SK-N-SH (cell line): ENCODE results near the gene FALEC. TPM values are rescaled to one million over a fixed set of nuclear protein-coding genes. Genes with fewer than 3 reads are reported as not detected.

Experiments used
- CTCF ChIA-PET: fragments of 300-600, 350-600 bp; formaldehyde crosslinking; extraction: SDS; loops from one replicate; lab custom pipeline; 2021; lab: Yijun Ruan, JAX
- POLR2A ChIA-PET: fragments of 350-600 bp; sonication (Branson Sonifier 250); formaldehyde crosslinking; extraction: SDS; loops from one replicate; lab custom pipeline; 2020; ENCODE audit warnings: antibody characterized with exemption, inconsistent platforms; lab: Yijun Ruan, JAX
- DNase-seq: peaks from one replicate; pipeline ENCODE4 v3.0.0; 2012
- H2AFZ ChIP-seq: fragments of 200-600 bp; sonication (generic); 2 replicates; pipeline ENCODE4 v1.8.1; 2016; ENCODE audit warnings: antibody characterized with exemption, mild to moderate bottlenecking, low read depth
- H3F3A ChIP-seq: fragments of 200-600 bp; sonication (generic); replicated peaks from 2 replicates; pipeline ENCODE3; 2016; ENCODE audit warnings: antibody characterized with exemption, mild to moderate bottlenecking; ENCODE audit not compliant: insufficient read depth
- H3K27ac ChIP-seq, 2 experiments: fragments of 200-500 bp in 1 of 2; fragments of 200-600 bp in 1 of 2; sonication (Bioruptor generic) in 1 of 2; sonication (generic), shearing (Covaris generic) in 1 of 2; 2 replicates each; pipeline versions ENCODE4 v1.5.1 to v1.6.1; 2014 to 2016; ENCODE audit warnings: low read depth in 2 of 2, inconsistent platforms in 1 of 2, low read length in 1 of 2, mild to moderate bottlenecking in 1 of 2, mixed read lengths in 1 of 2
- H3K27me3 ChIP-seq: fragments of 200-600 bp; sonication (generic), shearing (Covaris generic); 2 replicates; pipeline ENCODE4 v1.6.1; 2016; ENCODE audit warnings: mixed run types; ENCODE audit not compliant: insufficient read depth
- H3K36me3 ChIP-seq, 2 experiments: fragments of 200-500 bp in 1 of 2; fragments of 200-600 bp in 1 of 2; sonication (Bioruptor generic) in 1 of 2; sonication (generic) in 1 of 2; replicated peaks in 1 of 2; 2 replicates each; pipeline versions ENCODE3 to v1.5.1; 2014 to 2016; ENCODE audit warnings: low read length in 1 of 2, mild to moderate bottlenecking in 1 of 2; ENCODE audit not compliant: insufficient read depth in 2 of 2, control insufficient read depth in 1 of 2
- H3K4me1 ChIP-seq, 2 experiments: fragments of 200-500 bp in 1 of 2; fragments of 200-600 bp in 1 of 2; sonication (Bioruptor generic) in 1 of 2; sonication (generic), shearing (Covaris generic) in 1 of 2; 2 replicates each; pipeline versions ENCODE4 v1.5.1 to v1.6.1; 2014 to 2016; ENCODE audit warnings: low read depth in 1 of 2, low read length in 1 of 2, mixed run types in 1 of 2; ENCODE audit not compliant: insufficient read depth in 2 of 2, control insufficient read depth in 1 of 2
- H3K4me2 ChIP-seq: fragments of 200-600 bp; sonication (generic), shearing (Covaris generic); 2 replicates; pipeline ENCODE4 v1.6.1; 2017; ENCODE audit warnings: mixed run types
- H3K4me3 ChIP-seq, 2 experiments: fragments of 200-500 bp in 1 of 2; fragments of 200-600 bp in 1 of 2; sonication (Bioruptor generic) in 1 of 2; sonication (generic), shearing (Covaris generic) in 1 of 2; 2 replicates each; pipeline versions ENCODE4 v1.5.1 to v1.8.1; 2014 to 2016; ENCODE audit warnings: low read depth in 2 of 2, inconsistent platforms in 1 of 2, low read length in 1 of 2, mild to moderate bottlenecking in 1 of 2, mixed read lengths in 1 of 2, moderate library complexity in 1 of 2
- H3K79me2 ChIP-seq: fragments of 200-600 bp; sonication (generic); 2 replicates; pipeline ENCODE4 v1.8.1; 2017; ENCODE audit warnings: mild to moderate bottlenecking; ENCODE audit not compliant: insufficient read depth
- H3K9ac ChIP-seq: fragments of 200-600 bp; sonication (generic); 2 replicates; pipeline ENCODE4 v1.6.1; 2017; ENCODE audit warnings: mixed run types
- H3K9me2 ChIP-seq: fragments of 200-600 bp; sonication (generic); 2 replicates; pipeline ENCODE4 v1.6.1; 2017; ENCODE audit warnings: mixed run types
- H3K9me3 ChIP-seq: fragments of 200-600 bp; sonication (generic); 2 replicates; pipeline ENCODE4 v1.6.1; 2017; ENCODE audit warnings: mixed run types, mild to moderate bottlenecking, moderate library complexity
- H4K20me1 ChIP-seq: fragments of 200-600 bp; sonication (generic); 2 replicates; pipeline ENCODE4 v1.6.1; 2017; ENCODE audit warnings: mild to moderate bottlenecking, mixed run types; ENCODE audit not compliant: insufficient read depth
- ELF1 ChIP-seq: IDR thresholded peaks from 2 replicates; pipeline ENCODE4 v1.4.0; 2012
- FOSL2 ChIP-seq: IDR thresholded peaks from 2 replicates; pipeline ENCODE4 v1.4.0; 2012; ENCODE audit warnings: low read depth, mild to moderate bottlenecking, moderate library complexity, borderline replicate concordance
- FOXM1 ChIP-seq: IDR thresholded peaks from 2 replicates; pipeline ENCODE4 v1.4.0; 2012; ENCODE audit warnings: low read depth, mild to moderate bottlenecking
- GABPA ChIP-seq: IDR thresholded peaks from 2 replicates; pipeline ENCODE4 v1.4.0; 2012; ENCODE audit warnings: low read depth, mild to moderate bottlenecking
- GATA2 ChIP-seq: sonication (generic); formaldehyde crosslinking; IDR thresholded peaks from 2 replicates; pipeline ENCODE4 v1.5.0; 2020; ENCODE audit warnings: mild to moderate bottlenecking, missing genetic modification reagents
- JUND ChIP-seq: IDR thresholded peaks from 2 replicates; pipeline ENCODE4 v1.4.0; 2012
- MEF2A ChIP-seq: IDR thresholded peaks from 2 replicates; pipeline ENCODE4 v1.4.0; 2012; ENCODE audit warnings: low read depth, borderline replicate concordance
- NFIC ChIP-seq: IDR thresholded peaks from 2 replicates; pipeline ENCODE4 v1.4.0; 2012; ENCODE audit warnings: borderline replicate concordance
- NRF1 ChIP-seq: IDR thresholded peaks from 2 replicates; pipeline ENCODE4 v1.6.1; 2012; ENCODE audit warnings: low read depth, mild to moderate bottlenecking, low read length
- RFX5 ChIP-seq: IDR thresholded peaks from 2 replicates; pipeline ENCODE4 v1.6.1; 2012; ENCODE audit warnings: mild to moderate bottlenecking, improper control_type of control experiment, low read length
- RXRA ChIP-seq: IDR thresholded peaks from 2 replicates; pipeline ENCODE4 v1.4.0; 2012; ENCODE audit warnings: low read depth, mild to moderate bottlenecking, borderline replicate concordance
- SMC3 ChIP-seq: IDR thresholded peaks from 2 replicates; pipeline ENCODE4 v1.6.1; 2012; ENCODE audit warnings: low read depth, low read length, improper control_type of control experiment
- TEAD4 ChIP-seq: IDR thresholded peaks from 2 replicates; pipeline ENCODE4 v1.4.0; 2012; ENCODE audit warnings: mild to moderate bottlenecking, borderline replicate concordance; ENCODE audit not compliant: insufficient read depth
- YY1 ChIP-seq: IDR thresholded peaks from 2 replicates; pipeline ENCODE4 v1.4.0; 2012; ENCODE audit warnings: low read depth, mild to moderate bottlenecking
- WGBS: methylation state at CpG from one replicate; pipeline ENCODE4 v1.1.6; 2017; ENCODE audit warnings: low lambda C conversion rate; 5-methylcytosine and 5-hydroxymethylcytosine counted together
- polyA plus RNA-seq, 3 experiments: library from polyadenylated mRNA; depleted of rRNA; stranded (reverse); fragments of >200 nt; gene quantifications; 2 replicates each; pipeline ENCODE4 v1.2.3, GENCODE V29; 2012
- TF ChIP-seq, protein P1 (sequence below): IDR thresholded peaks from 2 replicates; pipeline ENCODE4 v1.4.0; 2012; ENCODE audit warnings: low read depth, borderline replicate concordance
- TF ChIP-seq, protein P2 (sequence below): IDR thresholded peaks from 2 replicates; pipeline ENCODE4 v1.4.0; 2012; ENCODE audit warnings: low read depth
- TF ChIP-seq, protein P3 (sequence below): IDR thresholded peaks from 2 replicates; pipeline ENCODE4 v1.6.1; 2012; ENCODE audit warnings: mild to moderate bottlenecking, low read depth, low read length, moderate library complexity
- TF ChIP-seq, protein P4 (sequence below): IDR thresholded peaks from 2 replicates; pipeline ENCODE4; 2012

FALEC gene
- polyA plus RNA-seq, 1 of the 3 experiments (the other 2 are of a cell fraction): 0.72 TPM

DNA sequence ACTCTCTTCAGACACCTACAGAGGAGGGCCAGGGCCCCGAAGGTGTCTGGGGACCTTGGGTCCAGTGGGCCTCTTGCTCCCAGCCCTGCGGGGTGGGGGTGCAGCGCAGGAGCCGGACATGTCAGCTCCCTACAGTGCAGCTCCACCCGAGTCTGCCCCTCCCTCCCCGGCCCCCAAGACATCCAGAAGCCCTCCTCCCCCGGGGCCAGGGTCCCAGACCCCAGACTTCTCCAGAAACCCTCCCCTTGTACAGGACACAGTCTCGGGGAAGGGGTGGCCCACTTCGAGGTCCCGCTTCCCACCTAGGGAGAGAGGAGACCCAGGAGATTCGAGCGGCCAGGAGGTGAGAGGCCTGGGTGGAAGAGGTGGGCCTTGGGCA is 37.3 kb downstream of the FALEC start (continued):
- TF ChIP-seq FOXM1 (no peak), RXRA (no peak)
- TF ChIP-seq, all 33 proteins: peak for 0

DNA sequence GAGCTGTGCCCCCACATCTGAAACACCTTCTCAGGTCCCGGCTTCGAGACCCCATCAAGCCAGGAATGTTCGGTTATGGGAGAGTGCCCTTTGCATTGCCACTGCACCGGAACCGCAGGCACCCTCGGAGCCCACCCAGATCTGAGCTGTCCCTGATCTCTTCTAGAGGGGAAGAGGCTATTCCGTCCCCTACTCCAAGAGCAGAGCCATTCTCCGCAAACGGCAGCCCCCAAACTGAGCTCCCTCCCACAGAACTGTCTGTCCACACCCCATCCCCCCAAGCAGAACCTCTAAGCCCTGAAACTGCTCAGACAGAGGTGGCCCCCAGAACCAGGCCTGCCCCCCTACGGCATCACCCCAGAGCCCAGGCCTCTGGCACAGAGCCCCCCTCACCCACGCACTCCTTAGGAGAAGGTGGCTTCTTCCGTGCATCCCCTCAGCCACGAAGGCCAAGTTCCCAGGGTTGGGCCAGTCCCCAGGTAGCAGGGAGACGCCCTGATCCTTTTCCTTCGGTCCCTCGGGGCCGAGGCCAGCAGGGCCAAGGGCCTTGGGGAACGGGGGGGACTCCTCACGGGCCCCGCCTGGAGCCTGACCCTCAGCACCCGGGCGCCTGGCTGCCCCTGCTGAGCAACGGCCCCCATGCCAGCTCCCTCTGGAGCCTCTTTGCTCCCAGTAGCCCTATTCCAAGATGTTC is 38.0 kb downstream of the FALEC start:
- 96% methylated on average over 13 of the region's 23 CpGs for WGBS
- Histone ChIP-seq H3K4me3 (no peak overlapping the region), H3K9ac (no peak overlapping the region), H3K27me3 (no peaks in the 10 kb centered on the region), H3K9me3 (no peaks in the 10 kb centered on the region), H3K4me2 (no peak overlapping the region), H4K20me1 (no peaks in the 10 kb centered on the region), H3K36me3 (no peaks in the 10 kb centered on the region), H3K27ac (no peak overlapping the region), H3K4me1 (peaks cover 5 to 13% of the 10 kb centered on the region in 2 experiments; a peak in 2 of 4 replicates), H3F3A (peaks cover 17% of the 10 kb centered on the region), H3K9me2 (no peaks in the 10 kb centered on the region), H3K79me2 (peaks cover 8% of the 10 kb centered on the region; the same call in 1 of the 2 replicates), H2AFZ (no peak overlapping the region)
- no peak for DNase-seq
- TF ChIP-seq, protein P1, sequence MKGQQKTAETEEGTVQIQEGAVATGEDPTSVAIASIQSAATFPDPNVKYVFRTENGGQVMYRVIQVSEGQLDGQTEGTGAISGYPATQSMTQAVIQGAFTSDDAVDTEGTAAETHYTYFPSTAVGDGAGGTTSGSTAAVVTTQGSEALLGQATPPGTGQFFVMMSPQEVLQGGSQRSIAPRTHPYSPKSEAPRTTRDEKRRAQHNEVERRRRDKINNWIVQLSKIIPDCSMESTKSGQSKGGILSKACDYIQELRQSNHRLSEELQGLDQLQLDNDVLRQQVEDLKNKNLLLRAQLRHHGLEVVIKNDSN: no peak
- no peak for TF ChIP-seq FOSL2
- no peak for TF ChIP-seq TEAD4
- TF ChIP-seq JUND: no peak
- TF ChIP-seq GATA2 (CRISPR knock-in tag): no peak
- TF ChIP-seq, protein P2, sequence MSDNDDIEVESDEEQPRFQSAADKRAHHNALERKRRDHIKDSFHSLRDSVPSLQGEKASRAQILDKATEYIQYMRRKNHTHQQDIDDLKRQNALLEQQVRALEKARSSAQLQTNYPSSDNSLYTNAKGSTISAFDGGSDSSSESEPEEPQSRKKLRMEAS: no peak
- TF ChIP-seq, protein P3, sequence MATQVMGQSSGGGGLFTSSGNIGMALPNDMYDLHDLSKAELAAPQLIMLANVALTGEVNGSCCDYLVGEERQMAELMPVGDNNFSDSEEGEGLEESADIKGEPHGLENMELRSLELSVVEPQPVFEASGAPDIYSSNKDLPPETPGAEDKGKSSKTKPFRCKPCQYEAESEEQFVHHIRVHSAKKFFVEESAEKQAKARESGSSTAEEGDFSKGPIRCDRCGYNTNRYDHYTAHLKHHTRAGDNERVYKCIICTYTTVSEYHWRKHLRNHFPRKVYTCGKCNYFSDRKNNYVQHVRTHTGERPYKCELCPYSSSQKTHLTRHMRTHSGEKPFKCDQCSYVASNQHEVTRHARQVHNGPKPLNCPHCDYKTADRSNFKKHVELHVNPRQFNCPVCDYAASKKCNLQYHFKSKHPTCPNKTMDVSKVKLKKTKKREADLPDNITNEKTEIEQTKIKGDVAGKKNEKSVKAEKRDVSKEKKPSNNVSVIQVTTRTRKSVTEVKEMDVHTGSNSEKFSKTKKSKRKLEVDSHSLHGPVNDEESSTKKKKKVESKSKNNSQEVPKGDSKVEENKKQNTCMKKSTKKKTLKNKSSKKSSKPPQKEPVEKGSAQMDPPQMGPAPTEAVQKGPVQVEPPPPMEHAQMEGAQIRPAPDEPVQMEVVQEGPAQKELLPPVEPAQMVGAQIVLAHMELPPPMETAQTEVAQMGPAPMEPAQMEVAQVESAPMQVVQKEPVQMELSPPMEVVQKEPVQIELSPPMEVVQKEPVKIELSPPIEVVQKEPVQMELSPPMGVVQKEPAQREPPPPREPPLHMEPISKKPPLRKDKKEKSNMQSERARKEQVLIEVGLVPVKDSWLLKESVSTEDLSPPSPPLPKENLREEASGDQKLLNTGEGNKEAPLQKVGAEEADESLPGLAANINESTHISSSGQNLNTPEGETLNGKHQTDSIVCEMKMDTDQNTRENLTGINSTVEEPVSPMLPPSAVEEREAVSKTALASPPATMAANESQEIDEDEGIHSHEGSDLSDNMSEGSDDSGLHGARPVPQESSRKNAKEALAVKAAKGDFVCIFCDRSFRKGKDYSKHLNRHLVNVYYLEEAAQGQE: no peak
- no peak for TF ChIP-seq NFIC
- TF ChIP-seq SMC3: no peak
- no peak for TF ChIP-seq NRF1
- TF ChIP-seq GABPA: no peak
- no peak for TF ChIP-seq MEF2A
- no peak for TF ChIP-seq RFX5
- TF ChIP-seq ELF1: no peak
- TF ChIP-seq YY1: no peak
- no peak for TF ChIP-seq FOXM1
- TF ChIP-seq, protein P4, sequence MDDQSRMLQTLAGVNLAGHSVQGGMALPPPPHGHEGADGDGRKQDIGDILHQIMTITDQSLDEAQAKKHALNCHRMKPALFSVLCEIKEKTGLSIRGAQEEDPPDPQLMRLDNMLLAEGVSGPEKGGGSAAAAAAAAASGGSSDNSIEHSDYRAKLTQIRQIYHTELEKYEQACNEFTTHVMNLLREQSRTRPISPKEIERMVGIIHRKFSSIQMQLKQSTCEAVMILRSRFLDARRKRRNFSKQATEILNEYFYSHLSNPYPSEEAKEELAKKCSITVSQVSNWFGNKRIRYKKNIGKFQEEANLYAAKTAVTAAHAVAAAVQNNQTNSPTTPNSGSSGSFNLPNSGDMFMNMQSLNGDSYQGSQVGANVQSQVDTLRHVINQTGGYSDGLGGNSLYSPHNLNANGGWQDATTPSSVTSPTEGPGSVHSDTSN: no peak
- ChIA-PET CTCF (interaction anchor here (0.8 to 7.3 kb wide), 2 partner anchors 7 to 68 kb away, joined by 4 to 88 read pairs; no protein-coding TSS in a partner anchor), POLR2A (interaction anchor here (0.8 kb wide), 1 partner anchor 9 kb away, joined by 3 read pairs; no protein-coding TSS in a partner anchor)
